ENCODE data around the gene CMTM7. TPM values are rescaled to one million over a fixed set of nuclear protein-coding genes. Genes with fewer than 3 reads are reported as not detected.

Gene CMTM7
- total and polyA plus RNA-seq, 10 of the 15 experiments (the other 5 are each of a cell fraction or from before 2014, with no cell fraction given): 3.7 to 36.4 (median 14.7) TPM

DNA sequence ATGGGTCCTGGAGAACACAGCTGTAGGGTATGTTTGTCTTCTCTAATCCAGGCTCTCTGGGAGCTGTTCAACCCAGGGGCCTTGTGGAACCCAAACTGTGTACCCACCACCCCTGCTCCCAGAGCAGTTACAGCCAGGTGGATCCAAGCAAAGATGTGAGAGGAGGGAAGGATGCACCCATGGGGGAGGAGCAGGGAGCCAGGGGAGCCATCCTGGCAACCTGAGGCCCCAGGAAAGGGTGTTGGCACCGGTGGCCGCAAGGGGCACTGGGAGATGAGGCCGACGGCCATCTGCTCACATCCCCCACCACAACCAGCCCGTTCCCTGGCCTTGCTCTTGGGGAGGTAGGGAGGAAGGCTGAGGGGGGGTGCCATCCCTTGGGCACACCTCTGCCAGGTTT, 67.8 kb downstream of the CMTM7 start:
- intact Hi-C loops (cut with micrococcal nuclease; ENCODE audit: unreplicated experiment) (no loop called here), in situ Hi-C loops (cut with MboI) (no loop called here)
- ATAC-seq (no peak), FAIRE-seq (no peak), DNase-seq (ENCODE audit: low read depth, low spot score) (no peak)
- Histone ChIP-seq H3K36me3 (ENCODE audit: control insufficient read depth in 2 of 2, insufficient read depth in 2 of 2, low read length in 1 of 2) (peaks cover 0 to 2% of the 10 kb centered on the region in 2 experiments; a peak in 1 of 4 replicates), H4K20me1 (ENCODE audit: control insufficient read depth, insufficient read depth) (no peaks in the 10 kb centered on the region), H2AFZ (ENCODE audit: control insufficient read depth, low read depth, low read length) (no peak overlapping the region), H3K9ac (ENCODE audit: control insufficient read depth, insufficient read depth, low read length) (no peak overlapping the region), H3K9me3 (replicated peaks; ENCODE audit: control insufficient read depth, insufficient read depth, low read length) (no peaks in the 10 kb centered on the region), H3K27me3 (replicated peaks in 1 of 2; ENCODE audit: control insufficient read depth in 2 of 2, insufficient read depth in 2 of 2, low read length in 1 of 2) (no peaks in the 10 kb centered on the region), H3K4me1 (ENCODE audit: control insufficient read depth, insufficient read depth, low read length) (peaks cover 37% of the 10 kb centered on the region), H3K4me2 (ENCODE audit: control insufficient read depth, insufficient read depth) (no peak overlapping the region), H3K27ac (ENCODE audit: control insufficient read depth, insufficient read depth) (no peak overlapping the region), H3K4me3 (no peak overlapping the region), H3K79me2 (ENCODE audit: control insufficient read depth, insufficient read depth, low read length) (no peaks in the 10 kb centered on the region)
- CTCF ChIA-PET: interaction anchor here (1.2 to 7.3 kb wide), 5 partner anchors 9 to 84 kb away, joined by 3 to 41 read pairs (median 8); no protein-coding TSS in a partner anchor
- RAD21 ChIA-PET (ENCODE audit: unreplicated experiment): interaction anchor here (0.8 to 2.4 kb wide), 11 partner anchors 10 to 84 kb away, joined by 3 to 11 read pairs (median 4); partner anchors contain the start of gene CMTM7
- BruUV-seq (replicated peaks): no TSS peak
- POLR2A ChIA-PET: interaction anchor here (0.7 to 1.5 kb wide), 5 partner anchors 10 to 68 kb away, joined by 3 to 7 read pairs (median 3); partner anchors contain the start of gene CMTM7
- 79% methylated on average over 5 of the region's 5 CpGs for WGBS (ENCODE audit: insufficient coverage, insufficient replicate concordance, low lambda C conversion rate, missing lambda C conversion rate)
- SMC1A ChIA-PET (ENCODE audit: uncharacterized antibody, unreplicated experiment): interaction anchor here (0.6 to 3.0 kb wide), 10 partner anchors 9 to 106 kb away, joined by 3 to 16 read pairs (median 4); no protein-coding TSS in a partner anchor
- TF ChIP-seq BACH1 (IDR thresholded peaks at IDR 0.05; ENCODE audit: borderline replicate concordance) (no peak), BCL3 (IDR thresholded peaks at IDR 0.05; ENCODE audit: borderline replicate concordance, insufficient read depth, low read depth, low read length, poor library complexity, severe bottlenecking) (no peak), CREB1 (IDR thresholded peaks at IDR 0.05; ENCODE audit: low read depth) (no peak), BRCA1 (IDR thresholded peaks at IDR 0.05; ENCODE audit: low read depth, low read length) (no peak), YBX1 (IDR thresholded peaks at IDR 0.05) (no peak), ZNF207 (IDR thresholded peaks at IDR 0.05; ENCODE audit: borderline replicate concordance) (no peak), YY1 (IDR thresholded peaks at IDR 0.05; ENCODE audit: low read depth, low read length) (no peak), IKZF2 (IDR thresholded peaks at IDR 0.05) (no peak), NFYB (IDR thresholded peaks at IDR 0.05; ENCODE audit: insufficient read depth, low read depth, low read length) (no peak), PRDM15 (CRISPR knock-in tag; IDR thresholded peaks at IDR 0.05) (no peak), IKZF1 (conservative IDR thresholded peaks at IDR 0.05) (no peak), CHD2 (IDR thresholded peaks at IDR 0.05; ENCODE audit: borderline replicate concordance, low read depth, low read length) (no peak), ZNF24 (IDR thresholded peaks at IDR 0.05) (no peak), ZNF622 (IDR thresholded peaks at IDR 0.05) (no peak), ZSCAN29 (IDR thresholded peaks at IDR 0.05) (no peak), USF2 (IDR thresholded peaks at IDR 0.05; ENCODE audit: borderline replicate concordance, low read depth, low read length) (no peak), MLLT1 (IDR thresholded peaks at IDR 0.05) (no peak), SPI1 (IDR thresholded peaks at IDR 0.05; ENCODE audit: borderline replicate concordance, insufficient read depth, low read depth, low read length) (no peak), PML (IDR thresholded peaks at IDR 0.05; ENCODE audit: low read length) (no peak)
